ENCODE measurements around the gene KCNK3.

Gene KCNK3

DNA sequence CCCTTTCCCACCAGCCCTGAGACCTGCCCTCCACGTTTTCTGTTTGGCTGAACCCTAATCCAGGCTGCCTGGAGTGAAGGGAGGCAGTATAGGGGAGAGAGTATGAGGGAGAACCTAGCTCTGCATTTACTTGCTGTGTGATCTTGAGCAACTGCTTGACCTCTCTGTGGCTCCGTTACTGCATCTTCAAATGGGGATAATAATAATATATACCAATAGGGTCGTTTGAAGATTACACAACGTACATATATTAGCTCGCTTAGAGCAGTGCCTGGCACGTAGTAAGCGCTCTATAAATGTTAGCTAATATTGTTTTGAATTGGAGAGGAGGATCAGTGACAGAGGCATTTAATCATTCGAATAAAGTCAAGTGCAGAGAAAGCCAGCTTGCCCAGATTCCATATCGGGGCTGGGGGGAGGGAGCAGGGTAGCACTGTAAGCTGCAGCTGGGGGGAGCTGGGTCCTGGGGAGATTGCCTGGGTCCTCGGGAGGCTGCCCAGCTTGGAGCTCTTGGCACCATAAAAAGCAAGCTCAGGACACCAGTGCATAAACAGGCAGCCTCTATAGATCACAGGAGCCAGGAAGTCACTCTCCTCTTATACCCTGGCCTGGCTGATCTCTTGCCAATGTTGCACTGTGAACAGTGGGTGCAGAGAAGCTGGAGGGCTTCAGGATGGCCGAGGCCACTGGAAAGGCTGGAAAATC is 19.1 kb downstream of the KCNK3 start:
- no peak for FAIRE-seq

DNA sequence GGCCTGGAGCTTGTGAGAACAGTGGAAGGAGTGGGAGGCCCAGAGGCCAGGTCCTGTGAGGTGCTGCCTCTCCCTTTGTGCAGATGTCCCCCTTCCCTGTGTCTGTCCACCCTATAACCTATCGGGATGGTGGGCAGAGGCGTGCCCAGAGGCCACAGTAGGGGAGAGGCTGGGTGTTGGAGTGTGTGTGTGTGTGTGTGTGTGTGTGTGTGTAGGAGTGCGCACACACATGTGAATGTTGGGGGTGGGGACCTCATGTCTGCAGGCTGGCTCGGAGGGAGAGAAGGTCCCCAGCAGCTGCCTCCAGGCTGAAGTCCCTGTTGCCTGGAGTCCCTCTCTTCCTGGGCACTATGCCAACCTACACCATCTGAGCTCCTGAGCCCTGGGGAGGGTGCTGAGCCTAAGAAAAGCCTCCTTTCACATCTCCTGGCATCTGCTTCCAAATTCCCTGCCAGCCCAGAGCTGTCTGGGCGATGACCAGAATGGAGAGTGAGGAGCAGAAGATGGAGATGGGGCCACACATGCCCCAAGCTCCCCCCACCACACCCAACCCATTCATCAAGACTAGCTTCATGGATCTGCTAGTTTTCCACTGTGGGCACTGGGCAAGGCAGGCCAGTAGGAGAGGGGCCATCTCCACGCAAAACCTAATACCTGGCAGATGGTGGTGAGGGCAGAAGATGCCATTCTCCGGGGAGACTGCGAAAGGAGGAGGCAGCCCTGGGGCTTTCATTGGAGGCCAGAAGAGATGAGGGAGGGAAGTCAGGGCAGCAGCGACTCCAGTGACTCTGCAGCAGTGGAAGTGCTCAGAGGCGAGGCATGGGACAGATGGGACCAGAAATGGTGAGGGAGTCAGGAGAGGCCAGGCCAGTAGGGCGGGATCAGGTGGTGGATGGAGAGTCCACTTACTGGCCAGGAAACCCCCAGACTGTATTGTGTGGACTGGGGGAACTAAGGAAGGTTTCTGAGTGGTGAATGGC is 20.3 kb downstream of the KCNK3 start:
- no peak for FAIRE-seq

More for the DNA sequence above, 19.1 kb downstream of the KCNK3 start:
- no peak for DNase-seq (ENCODE audit: low spot score)

DNA sequence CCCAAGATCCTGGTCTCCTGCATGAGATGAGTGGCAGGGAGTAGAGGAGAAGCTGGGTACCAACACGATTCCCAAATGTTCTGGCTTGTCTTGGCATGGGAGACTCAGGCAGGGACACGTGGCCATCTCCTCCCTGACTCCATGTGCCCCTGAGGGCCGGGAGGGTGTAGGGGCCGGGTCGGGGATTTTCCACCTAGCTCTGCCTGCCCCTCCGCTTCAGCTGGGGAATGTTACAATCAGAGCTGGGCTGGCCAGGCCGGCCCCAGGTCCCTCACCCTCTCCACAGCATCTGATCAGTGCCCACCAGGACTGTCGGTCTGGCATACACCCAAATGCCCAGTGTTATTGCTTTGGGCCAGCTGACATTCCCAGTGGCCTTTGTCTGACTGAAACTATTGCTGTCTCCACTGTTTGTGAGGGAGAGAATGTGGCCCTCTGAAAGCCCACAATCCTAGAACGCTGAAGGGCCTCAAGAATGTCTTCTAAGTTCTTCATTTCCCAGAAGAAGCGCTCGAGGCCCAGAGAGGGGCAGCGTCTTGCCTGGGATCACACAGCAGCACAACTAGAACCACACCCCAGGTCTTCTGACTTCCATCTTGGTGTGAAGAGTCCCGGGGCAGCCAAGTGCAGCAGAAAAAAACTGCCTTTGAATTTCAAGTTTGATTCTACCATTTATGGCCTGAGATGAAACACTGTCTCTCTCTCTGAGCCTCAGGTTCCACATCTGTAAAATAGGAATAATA is 23.2 kb downstream of the KCNK3 start:
- FAIRE-seq = no peak

More for the DNA sequence above, 20.3 kb downstream of the KCNK3 start:
- DNase-seq (ENCODE audit: low spot score) = no peak

DNA sequence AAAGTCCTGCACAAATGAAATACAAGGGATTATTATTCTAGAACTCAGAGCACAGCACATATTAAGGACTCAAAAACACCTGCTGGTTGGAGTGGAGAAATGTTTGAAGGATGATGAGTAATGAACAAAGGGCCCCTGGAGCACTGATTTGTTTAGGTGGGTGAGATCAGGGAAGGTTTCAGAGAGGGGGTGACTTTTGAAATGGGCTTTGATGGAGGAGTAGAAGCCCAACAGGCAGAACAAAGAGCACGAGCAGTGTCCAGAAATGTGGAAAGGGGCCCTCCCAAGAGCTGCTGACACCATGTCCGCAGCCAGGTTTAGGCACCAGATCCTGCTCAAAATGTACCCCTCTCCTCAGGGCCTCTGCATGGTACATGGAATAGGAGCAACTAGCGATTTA is 23.8 kb downstream of the KCNK3 start:
- FAIRE-seq = no peak
- DNase-seq (ENCODE audit: low spot score) = no peak

More for the DNA sequence above, 23.2 kb downstream of the KCNK3 start:
- no peak for DNase-seq (ENCODE audit: low spot score)

DNA sequence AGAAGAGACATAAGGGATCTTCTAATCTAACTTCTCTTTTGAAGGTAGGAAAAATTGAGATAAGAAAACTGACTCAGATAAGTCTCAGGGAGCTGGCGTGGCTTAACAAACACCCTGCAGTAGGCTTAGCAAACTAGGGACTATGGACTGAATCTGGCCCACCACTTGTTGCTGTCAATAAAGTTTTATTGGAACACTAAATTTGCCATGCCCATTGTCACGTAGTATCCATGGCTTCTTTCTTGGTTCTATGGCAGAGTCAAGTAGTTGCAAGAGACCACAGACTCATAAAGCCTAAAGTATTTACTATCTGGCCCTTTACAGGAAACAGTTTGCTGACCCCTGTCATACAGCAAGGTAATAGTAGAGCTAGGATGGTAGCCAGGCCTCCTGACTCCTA is 24.2 kb downstream of the KCNK3 start:
- no peak for DNase-seq (ENCODE audit: low spot score)
- FAIRE-seq = no peak

DNA sequence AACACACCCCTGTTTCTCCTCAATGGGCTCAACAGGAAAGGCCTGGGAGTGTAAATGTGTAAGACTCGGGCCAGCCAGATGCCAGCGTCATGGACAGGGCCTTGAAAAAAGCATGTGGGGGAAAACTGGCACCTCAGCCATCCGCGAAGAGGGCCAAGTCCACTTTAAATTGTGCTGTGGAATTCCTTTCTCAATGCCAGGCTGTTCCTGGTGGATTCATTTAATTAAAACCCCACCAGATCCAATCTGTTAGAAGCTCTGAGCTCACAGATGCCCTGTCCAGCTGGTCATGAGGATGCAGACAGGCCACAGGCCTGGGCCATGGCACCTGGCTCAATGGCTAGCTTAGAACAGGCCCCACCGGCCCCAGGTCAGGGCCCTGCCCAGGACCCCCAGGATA is 24.8 kb downstream of the KCNK3 start:
- FAIRE-seq (no peak), DNase-seq (ENCODE audit: low spot score) (no peak)

DNA sequence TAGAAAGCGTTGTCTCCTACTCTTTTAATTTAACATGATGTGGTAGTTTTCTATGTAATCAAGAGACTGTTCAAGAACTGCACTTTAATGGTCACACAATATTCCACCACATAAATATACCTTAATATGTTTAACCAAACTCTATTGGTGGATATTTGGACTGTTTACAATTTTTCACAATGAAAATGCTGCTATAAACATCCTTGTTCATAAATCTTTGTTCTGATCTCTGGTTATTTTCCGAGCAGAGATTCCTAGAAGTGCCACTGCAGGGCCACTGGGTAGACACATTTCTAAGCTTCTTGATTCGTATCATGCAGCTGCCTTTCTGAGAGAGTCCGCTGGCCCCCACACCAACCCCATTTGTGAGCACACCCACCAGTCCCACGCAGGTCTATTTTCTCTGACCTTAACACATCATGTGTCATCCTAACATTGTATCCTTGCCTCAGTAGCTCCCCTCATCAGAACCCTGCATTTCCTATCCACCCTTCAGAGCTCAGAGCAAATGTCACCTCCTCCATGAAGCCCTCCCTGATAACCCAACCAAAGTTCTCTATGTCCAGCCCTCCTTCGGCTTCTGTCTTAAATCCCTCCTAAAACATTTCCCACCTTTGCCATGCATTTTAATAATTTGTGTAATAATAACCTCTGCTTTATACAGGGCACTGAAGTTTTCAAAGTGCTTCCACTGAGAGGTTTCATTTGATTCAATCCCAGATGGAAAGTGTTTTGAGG is 26.6 kb downstream of the KCNK3 start:
- FAIRE-seq (no peak), DNase-seq (ENCODE audit: low spot score) (no peak)

DNA sequence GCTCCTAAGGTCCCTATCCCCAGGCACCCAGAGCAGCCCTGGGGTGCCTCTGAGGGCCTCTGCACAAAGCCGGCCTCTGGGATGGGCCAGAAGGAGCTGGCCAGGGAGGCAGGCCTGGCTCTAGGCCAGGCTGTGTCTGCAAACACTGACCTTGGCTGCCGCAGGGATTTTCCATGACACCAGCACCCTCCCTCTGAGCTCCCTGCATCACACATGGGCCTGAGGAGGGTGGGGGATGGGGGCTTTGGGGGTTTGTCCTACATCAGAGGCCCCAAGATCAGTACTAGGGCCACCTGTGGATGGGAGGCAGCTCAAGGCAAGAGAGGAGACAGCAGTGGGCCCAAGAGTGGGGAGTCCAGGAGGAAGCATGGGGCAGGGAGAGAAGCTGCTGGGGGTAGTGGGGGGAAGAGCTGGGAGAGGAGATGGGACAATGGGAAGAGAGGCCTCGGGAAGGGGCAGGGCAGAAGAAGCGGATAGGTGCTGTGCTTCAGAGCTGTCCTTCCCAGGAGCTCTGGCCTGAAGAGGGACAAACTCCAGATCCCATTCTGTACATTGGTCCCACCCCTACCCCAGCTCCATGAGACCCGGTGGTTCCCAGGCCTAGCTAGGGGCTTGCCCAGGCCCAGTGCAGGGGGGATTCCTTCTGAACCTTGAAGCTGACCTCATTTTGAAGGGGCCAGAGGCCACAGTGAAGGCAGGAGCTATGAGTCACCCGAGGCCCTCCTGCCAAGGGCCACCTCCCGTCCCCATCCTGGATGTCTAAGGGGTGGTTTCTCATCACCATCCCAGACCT is 28.0 kb downstream of the KCNK3 start:
- peak; percentile 83 for DNase-seq (ENCODE audit: low spot score)

DNA sequence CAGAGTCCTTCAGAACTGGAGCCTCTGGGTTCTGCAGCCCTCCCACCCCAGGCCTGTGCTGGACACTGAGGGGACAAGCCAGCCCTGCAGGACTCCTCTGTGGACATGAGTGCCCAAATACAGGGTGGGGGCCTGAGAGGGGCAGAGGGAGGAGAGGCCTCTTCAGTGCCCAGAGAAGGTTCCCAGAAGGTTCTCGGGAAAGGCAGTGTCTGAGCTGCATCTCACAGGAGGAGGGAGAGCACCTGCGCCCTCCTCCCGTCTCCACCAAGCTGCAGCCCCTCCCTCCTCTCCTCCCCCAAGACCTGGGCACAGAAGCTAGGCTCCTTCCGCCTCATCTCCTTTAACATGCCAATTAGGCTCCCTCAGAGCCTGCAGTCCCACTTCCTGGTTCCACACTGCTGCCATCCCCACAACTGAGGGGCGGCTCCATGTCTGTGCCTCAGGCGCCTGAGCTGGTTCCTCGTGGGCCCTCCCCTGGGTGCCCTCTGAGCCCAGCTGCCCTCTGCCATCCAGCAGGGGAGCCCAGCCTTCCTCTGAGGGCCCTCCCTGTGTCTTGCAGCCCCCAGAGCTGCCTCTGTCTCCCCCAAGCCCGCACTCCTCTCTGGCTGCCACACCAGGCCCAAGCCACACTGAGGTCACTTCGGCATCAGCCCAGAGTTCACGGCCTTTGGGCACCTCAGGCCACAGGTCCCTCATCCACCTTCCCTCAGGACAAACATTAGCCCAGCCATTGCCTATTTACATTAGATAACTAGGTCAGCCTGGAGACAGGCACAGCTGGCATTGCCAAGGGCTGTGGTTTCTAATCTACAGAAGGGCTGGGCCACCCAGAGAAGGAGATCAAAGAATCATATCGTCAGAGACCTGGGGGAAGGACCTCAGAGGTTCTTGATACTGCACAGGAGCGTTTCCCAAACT is 28.9 kb downstream of the KCNK3 start:
- DNase-seq (ENCODE audit: low spot score) = peak; percentile 40
- no peak for FAIRE-seq

More for the DNA sequence above, 28.0 kb downstream of the KCNK3 start:
- no peak for FAIRE-seq

DNA sequence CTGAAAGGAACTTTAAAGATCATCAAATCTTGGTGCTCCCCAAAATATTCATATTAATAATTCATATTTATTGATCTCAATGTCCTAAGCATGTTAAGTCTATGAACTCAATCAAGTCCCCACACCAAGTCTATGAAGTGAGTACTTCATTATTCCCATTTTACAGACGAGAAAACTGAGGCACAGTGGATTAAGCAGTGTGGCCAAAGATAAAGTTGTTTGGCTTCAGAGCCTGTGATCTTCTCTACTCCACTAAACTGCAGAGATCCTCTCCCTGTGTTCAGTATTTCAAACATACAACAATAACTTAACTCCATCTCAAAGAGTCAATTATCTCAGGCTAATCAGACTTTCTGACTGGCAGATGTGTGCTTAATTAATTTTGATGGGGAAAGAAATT is 29.8 kb downstream of the KCNK3 start:
- no peak for DNase-seq (ENCODE audit: low spot score)
- no peak for FAIRE-seq

DNA sequence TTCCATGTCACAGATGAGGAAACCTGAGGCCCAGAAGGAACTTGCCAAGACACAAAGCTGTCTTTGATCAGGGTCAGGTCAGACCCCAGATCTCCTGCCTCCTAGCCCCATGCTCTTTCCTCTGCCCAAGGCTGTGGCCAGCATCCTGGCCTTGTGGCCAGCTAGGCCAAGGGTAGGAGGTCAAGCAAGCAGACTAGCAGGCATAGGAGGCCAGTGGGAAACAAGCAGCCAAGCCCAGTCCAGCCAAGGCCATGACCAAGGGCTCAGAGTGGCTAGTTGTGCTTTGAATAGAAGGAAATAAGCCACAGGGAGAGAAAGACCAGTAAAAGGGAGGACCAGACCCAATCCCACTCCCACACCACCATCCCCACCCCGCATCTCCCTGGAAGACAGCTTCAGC is 30.4 kb downstream of the KCNK3 start:
- no peak for DNase-seq (ENCODE audit: low spot score)
- FAIRE-seq = peak; percentile 52

DNA sequence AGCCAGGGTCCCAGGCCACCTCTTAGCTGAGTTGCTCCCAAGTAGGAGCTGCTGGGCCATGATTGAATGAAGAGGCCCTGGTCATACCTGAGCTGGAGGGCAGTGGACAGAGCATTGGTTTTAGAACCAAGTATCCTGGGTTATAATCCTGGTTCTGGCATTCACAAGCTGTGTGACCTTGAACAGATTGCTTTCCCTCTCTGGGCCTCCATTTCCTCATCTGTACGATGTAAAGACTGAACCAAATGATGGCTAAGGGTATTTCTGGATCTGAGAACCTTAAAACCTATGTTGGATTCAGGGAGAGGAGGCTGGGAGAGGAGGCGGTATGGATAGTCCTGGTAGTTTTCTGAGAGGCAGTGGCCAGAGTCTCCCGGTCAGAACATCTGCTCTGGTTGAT is 31.0 kb downstream of the KCNK3 start:
- FAIRE-seq (no peak), DNase-seq (ENCODE audit: low spot score) (no peak)

DNA sequence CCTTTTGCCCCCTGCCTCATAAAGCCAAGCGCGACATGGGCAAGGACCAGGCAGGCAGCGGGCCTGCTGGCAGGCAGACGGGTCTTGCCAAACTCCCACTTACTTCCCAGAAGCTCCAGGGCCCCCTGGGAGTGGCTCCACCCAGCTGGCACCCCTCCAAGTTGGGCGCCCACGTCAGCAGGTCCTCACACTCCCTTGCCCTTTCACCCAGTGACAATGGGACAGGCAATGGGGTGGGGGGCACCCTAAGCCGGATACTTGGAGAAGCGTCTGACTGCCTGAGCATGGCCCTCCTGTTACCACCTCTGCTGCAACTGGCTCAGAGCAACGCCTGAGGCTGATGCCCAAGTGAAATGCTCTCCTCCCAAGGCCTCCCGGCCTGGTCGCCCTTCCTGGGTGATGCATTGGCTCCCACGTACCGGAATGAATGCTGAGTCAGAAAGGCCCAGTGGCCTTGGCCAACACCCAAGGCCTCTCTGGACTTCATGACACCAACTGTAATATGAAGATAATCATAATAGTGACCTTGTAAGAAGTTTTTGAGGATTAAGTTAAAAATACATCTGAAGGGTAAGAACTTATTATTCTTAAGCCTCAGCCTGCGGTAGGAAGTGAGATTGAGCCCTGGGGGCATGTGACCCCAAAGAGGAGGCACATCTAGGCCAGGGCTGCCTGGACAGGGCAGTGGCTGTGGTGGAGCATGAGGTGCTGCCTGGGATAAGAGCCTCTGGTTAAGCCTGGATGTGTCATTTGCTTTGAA is 31.6 kb downstream of the KCNK3 start:
- FAIRE-seq = peak; percentile 58
- peak; percentile 87 for DNase-seq (ENCODE audit: low spot score)

DNA sequence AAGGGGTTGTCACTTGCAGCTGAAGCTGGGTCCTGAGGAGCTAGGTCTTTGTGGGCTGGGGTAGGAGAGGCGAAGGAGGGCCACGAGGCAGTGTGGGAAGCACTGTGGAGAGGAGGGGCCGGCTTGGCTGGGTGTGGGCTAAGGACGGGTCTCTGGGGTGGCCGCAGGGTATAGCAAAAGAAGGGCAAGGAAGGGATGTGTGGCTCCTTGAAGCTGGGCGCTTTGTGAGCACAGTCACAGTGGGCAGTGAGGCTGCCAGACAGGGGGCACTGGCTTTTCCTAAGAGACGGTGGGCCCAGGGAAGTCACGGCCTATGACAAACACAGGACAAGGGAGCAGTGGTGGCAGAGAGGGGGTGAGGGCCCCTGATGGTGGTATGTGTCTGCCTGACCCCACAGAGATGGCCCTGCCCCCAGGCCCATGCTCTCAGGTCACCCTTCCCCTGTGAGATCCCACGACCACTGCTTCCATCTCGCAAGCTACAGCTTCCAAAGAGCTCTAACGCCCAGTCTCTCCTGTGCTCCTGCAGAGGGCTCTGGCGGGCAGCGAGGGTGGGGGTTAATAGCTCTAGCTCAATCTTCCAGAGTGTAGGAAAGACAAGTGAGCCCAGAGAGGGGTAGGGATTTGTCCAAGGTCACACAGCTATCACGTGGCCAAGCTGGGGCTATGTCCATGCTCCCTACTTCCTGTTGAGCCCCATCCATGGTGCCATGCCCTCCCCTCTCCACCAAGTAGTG is 32.4 kb downstream of the KCNK3 start:
- DNase-seq (ENCODE audit: low spot score) (no peak), FAIRE-seq (no peak)

DNA sequence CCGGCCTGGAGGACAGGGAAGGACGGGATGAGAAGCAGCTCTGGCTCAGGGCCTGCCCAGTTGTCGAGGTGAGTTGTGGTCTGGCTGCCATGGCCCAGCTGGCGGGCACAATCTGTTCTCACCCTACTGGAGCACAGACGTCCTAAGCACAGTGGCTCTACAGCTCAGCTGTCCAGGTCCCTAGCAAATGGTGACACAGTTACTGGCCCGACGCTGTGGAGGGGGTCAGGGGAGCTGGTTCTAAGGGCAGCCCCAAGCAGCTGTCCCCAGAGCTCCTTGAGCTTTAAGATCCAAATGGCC is 32.9 kb downstream of the KCNK3 start:
- FAIRE-seq = no peak
- DNase-seq (ENCODE audit: low spot score) = no peak

DNA sequence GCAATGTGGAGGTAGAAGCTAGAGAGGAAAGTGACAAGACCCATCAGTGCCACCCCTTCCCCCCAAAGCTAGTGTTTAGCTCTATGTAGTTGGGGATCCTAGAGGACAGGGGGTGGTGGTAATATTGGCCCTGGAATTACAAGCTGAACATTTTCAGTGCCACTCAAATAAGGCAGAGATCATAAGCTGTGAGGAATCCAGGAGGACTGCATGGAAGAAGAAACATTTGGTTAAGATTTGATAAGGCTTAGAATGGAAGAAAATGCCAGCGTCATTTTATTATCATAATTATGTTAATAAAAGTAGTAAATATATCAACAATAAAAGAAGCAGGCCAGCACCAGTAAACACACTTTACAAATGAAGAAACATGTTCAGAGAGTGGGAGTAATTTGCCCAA is 33.7 kb downstream of the KCNK3 start:
- FAIRE-seq = no peak

DNA sequence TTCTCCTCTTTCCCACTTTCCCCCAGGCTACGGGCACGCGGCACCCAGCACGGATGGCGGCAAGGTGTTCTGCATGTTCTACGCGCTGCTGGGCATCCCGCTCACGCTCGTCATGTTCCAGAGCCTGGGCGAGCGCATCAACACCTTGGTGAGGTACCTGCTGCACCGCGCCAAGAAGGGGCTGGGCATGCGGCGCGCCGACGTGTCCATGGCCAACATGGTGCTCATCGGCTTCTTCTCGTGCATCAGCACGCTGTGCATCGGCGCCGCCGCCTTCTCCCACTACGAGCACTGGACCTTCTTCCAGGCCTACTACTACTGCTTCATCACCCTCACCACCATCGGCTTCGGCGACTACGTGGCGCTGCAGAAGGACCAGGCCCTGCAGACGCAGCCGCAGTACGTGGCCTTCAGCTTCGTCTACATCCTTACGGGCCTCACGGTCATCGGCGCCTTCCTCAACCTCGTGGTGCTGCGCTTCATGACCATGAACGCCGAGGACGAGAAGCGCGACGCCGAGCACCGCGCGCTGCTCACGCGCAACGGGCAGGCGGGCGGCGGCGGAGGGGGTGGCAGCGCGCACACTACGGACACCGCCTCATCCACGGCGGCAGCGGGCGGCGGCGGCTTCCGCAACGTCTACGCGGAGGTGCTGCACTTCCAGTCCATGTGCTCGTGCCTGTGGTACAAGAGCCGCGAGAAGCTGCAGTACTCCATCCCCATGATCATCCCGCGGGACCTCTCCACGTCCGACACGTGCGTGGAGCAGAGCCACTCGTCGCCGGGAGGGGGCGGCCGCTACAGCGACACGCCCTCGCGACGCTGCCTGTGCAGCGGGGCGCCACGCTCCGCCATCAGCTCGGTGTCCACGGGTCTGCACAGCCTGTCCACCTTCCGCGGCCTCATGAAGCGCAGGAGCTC is 35.4 kb downstream of the KCNK3 start:
- no peak for DNase-seq (ENCODE audit: low spot score)
- no peak for FAIRE-seq

More for the DNA sequence above, 33.7 kb downstream of the KCNK3 start:
- no peak for DNase-seq (ENCODE audit: low spot score)
